ENCODE data around the gene TRABD. TPM values are rescaled to one million over a fixed set of nuclear protein-coding genes. Genes with fewer than 3 reads are reported as not detected.

The TRABD gene
- total and polyA plus RNA-seq, 2 donors from 2014 or later, result 34.2 to 56.3 TPM

- FAIRE-seq (no peak), DNase-seq (peak in 2 of 5 donors; percentile 61 to 79)
- no peak for TF ChIP-seq CTCF (IDR thresholded peaks at IDR 0.05; ENCODE audit: borderline replicate concordance, extremely low read depth, insufficient read depth)
- H3K4me3 ChIP-seq (ENCODE audit: low read length in 3 of 3), result peak overlapping the region in 1 of 3 donors; percentile 54
- no peak overlapping the region for H3K27ac ChIP-seq (ENCODE audit: low read depth in 2 of 2, low read length in 2 of 2)
- no peaks in the 10 kb centered on the region for H3K9me3 ChIP-seq (ENCODE audit: control insufficient read depth in 2 of 3, insufficient read depth in 1 of 3, low read length in 3 of 3)
- peaks cover 0 to 4% (median 0%) of the 10 kb centered on the region in 3 donors for H3K4me1 ChIP-seq (ENCODE audit: control insufficient read depth in 2 of 3, insufficient read depth in 2 of 3, low read depth in 1 of 3, low read length in 3 of 3)
- H3K36me3 ChIP-seq (ENCODE audit: control insufficient read depth in 2 of 3, insufficient read depth in 3 of 3, low read length in 3 of 3), result no peaks in the 10 kb centered on the region
- H3K27me3 ChIP-seq (ENCODE audit: control insufficient read depth, insufficient read depth, low read length), result peaks cover 3% of the 10 kb centered on the region
- no peak overlapping the region for H3K9ac ChIP-seq (ENCODE audit: low read length in 3 of 3)
- intact Hi-C loops (cut with DNase I), result no loop called here
Measured at GRCh38 chr22:50171319-50171964, 14.3 kb upstream of the TRABD start.

GRCh38 chr22:50171965-50172421 lies 13.7 kb upstream of the TRABD start:
- H3K36me3 ChIP-seq (ENCODE audit: control insufficient read depth in 2 of 3, insufficient read depth in 3 of 3, low read length in 3 of 3), result no peaks in the 10 kb centered on the region
- no peak overlapping the region for H3K27ac ChIP-seq (ENCODE audit: low read depth in 2 of 2, low read length in 2 of 2)
- FAIRE-seq, result no peak
- no peak for TF ChIP-seq CTCF (IDR thresholded peaks at IDR 0.05; ENCODE audit: borderline replicate concordance, extremely low read depth, insufficient read depth)
- no peak overlapping the region for H3K9ac ChIP-seq (ENCODE audit: low read length in 3 of 3)
- peaks cover 3% of the 10 kb centered on the region for H3K27me3 ChIP-seq (ENCODE audit: control insufficient read depth, insufficient read depth, low read length)
- no peaks in the 10 kb centered on the region for H3K9me3 ChIP-seq (ENCODE audit: control insufficient read depth in 2 of 3, insufficient read depth in 1 of 3, low read length in 3 of 3)
- H3K4me3 ChIP-seq (ENCODE audit: low read length in 3 of 3), result no peak overlapping the region
- intact Hi-C loops (cut with DNase I), result no loop called here
- peaks cover 0 to 4% (median 0%) of the 10 kb centered on the region in 3 donors for H3K4me1 ChIP-seq (ENCODE audit: control insufficient read depth in 2 of 3, insufficient read depth in 2 of 3, low read depth in 1 of 3, low read length in 3 of 3)
- peak in 1 of 5 donors; percentile 36 for DNase-seq

GRCh38 chr22:50173311-50173982 lies 12.3 kb upstream of the TRABD start:
- H3K9me3 ChIP-seq (ENCODE audit: control insufficient read depth in 2 of 3, insufficient read depth in 1 of 3, low read length in 3 of 3), result no peaks in the 10 kb centered on the region
- intact Hi-C loops (cut with DNase I), result no loop called here
- peaks cover 3% of the 10 kb centered on the region for H3K27me3 ChIP-seq (ENCODE audit: control insufficient read depth, insufficient read depth, low read length)
- DNase-seq (peak in 2 of 5 donors; percentile 27 to 71), FAIRE-seq (no peak)
- H3K4me3 ChIP-seq (ENCODE audit: low read length in 3 of 3), result no peak overlapping the region
- no peak overlapping the region for H3K9ac ChIP-seq (ENCODE audit: low read length in 3 of 3)
- H3K4me1 ChIP-seq (ENCODE audit: control insufficient read depth in 2 of 3, insufficient read depth in 2 of 3, low read depth in 1 of 3, low read length in 3 of 3), result peaks cover 0 to 4% (median 0%) of the 10 kb centered on the region in 3 donors
- no peak overlapping the region for H3K27ac ChIP-seq (ENCODE audit: low read depth in 2 of 2, low read length in 2 of 2)
- no peak for TF ChIP-seq CTCF (IDR thresholded peaks at IDR 0.05; ENCODE audit: borderline replicate concordance, extremely low read depth, insufficient read depth)
- no peaks in the 10 kb centered on the region for H3K36me3 ChIP-seq (ENCODE audit: control insufficient read depth in 2 of 3, insufficient read depth in 3 of 3, low read length in 3 of 3)

Data from kidney (tissue), 14 donors.